ENCODE measurements around the gene PITX3. TPM values are rescaled to one million over a fixed set of nuclear protein-coding genes. Genes with fewer than 3 reads are reported as not detected.

The PITX3 gene
- total RNA-seq, 2 donors from 2014 or later: not detected

GRCh38 chr10:102188298-102188940, 52.9 kb downstream of the PITX3 start:
- Mint-ChIP-seq H3K27ac (no peak overlapping the region), H3K4me1 (no peaks in the 10 kb centered on the region), H3K4me3 (no peak overlapping the region), H3K36me3 (ENCODE audit: low read depth) (peaks cover 3% of the 10 kb centered on the region), H3K27me3 (ENCODE audit: insufficient read depth) (peaks cover 23% of the 10 kb centered on the region), H3K9me3 (peaks cover 73% of the 10 kb centered on the region)
- no peak overlapping the region for H3K4me3 ChIP-seq (ENCODE audit: low read length)
- no peaks in the 10 kb centered on the region for H3K4me1 ChIP-seq (ENCODE audit: control insufficient read depth, insufficient read depth, low read length)
- no peaks in the 10 kb centered on the region for H3K27me3 ChIP-seq (ENCODE audit: control insufficient read depth, insufficient read depth, low read length, poor library complexity, severe bottlenecking)
- no peak overlapping the region for H3K27ac ChIP-seq (ENCODE audit: low read depth, low read length)
- peaks cover 34% of the 10 kb centered on the region for H3K9me3 ChIP-seq (ENCODE audit: control insufficient read depth, low read length)
- no peak for DNase-seq
- H3K9ac ChIP-seq (ENCODE audit: extremely low read depth, low read length, poor library complexity, severe bottlenecking): no peak overlapping the region
- TF ChIP-seq CTCF (conservative IDR thresholded peaks at IDR 0.05): no peak
- no peaks in the 10 kb centered on the region for H3K36me3 ChIP-seq (ENCODE audit: control insufficient read depth, insufficient read depth, low read length)
- 67 to 69% methylated on average over 3 of the region's 3 CpGs for WGBS, 2 experiments (ENCODE audit: insufficient coverage in 1 of 2, insufficient read length in 1 of 2)

GRCh38 chr10:102185811-102186527, 55.3 kb downstream of the PITX3 start:
- Histone ChIP-seq H3K27me3 (ENCODE audit: control insufficient read depth, insufficient read depth, low read length, poor library complexity, severe bottlenecking) (no peaks in the 10 kb centered on the region), H3K4me3 (ENCODE audit: low read length) (no peak overlapping the region), H3K9me3 (ENCODE audit: control insufficient read depth, low read length) (peaks cover 19% of the 10 kb centered on the region), H3K36me3 (ENCODE audit: control insufficient read depth, insufficient read depth, low read length) (no peaks in the 10 kb centered on the region), H3K4me1 (ENCODE audit: control insufficient read depth, insufficient read depth, low read length) (no peaks in the 10 kb centered on the region), H3K9ac (ENCODE audit: extremely low read depth, low read length, poor library complexity, severe bottlenecking) (no peak overlapping the region), H3K27ac (ENCODE audit: low read depth, low read length) (no peak overlapping the region)
- H3K4me1 Mint-ChIP-seq: no peaks in the 10 kb centered on the region
- DNase-seq: no peak
- H3K27ac Mint-ChIP-seq: no peak overlapping the region
- no peaks in the 10 kb centered on the region for H3K36me3 Mint-ChIP-seq (ENCODE audit: low read depth)
- H3K9me3 Mint-ChIP-seq: peaks cover 55% of the 10 kb centered on the region
- H3K27me3 Mint-ChIP-seq (ENCODE audit: insufficient read depth): peaks cover 12% of the 10 kb centered on the region
- 87 to 89% methylated on average over 13 to 15 of the region's 15 CpGs for WGBS, 2 experiments (ENCODE audit: insufficient coverage in 1 of 2, insufficient read length in 1 of 2)
- H3K4me3 Mint-ChIP-seq: no peak overlapping the region
- TF ChIP-seq CTCF (conservative IDR thresholded peaks at IDR 0.05): no peak

- Histone ChIP-seq H3K36me3 (ENCODE audit: control insufficient read depth, insufficient read depth, low read length) (no peaks in the 10 kb centered on the region), H3K27ac (ENCODE audit: low read depth, low read length) (no peak overlapping the region), H3K9ac (ENCODE audit: extremely low read depth, low read length, poor library complexity, severe bottlenecking) (no peak overlapping the region), H3K4me1 (ENCODE audit: control insufficient read depth, insufficient read depth, low read length) (no peaks in the 10 kb centered on the region), H3K4me3 (ENCODE audit: low read length) (no peak overlapping the region), H3K9me3 (ENCODE audit: control insufficient read depth, low read length) (peaks cover 19% of the 10 kb centered on the region), H3K27me3 (ENCODE audit: control insufficient read depth, insufficient read depth, low read length, poor library complexity, severe bottlenecking) (no peaks in the 10 kb centered on the region)
- 69 to 71% methylated on average over 2 of the region's 2 CpGs for WGBS, 2 experiments (ENCODE audit: insufficient coverage in 1 of 2, insufficient read length in 1 of 2)
- DNase-seq: no peak
- Mint-ChIP-seq H3K4me3 (no peak overlapping the region), H3K27me3 (ENCODE audit: insufficient read depth) (peaks cover 12% of the 10 kb centered on the region), H3K4me1 (no peaks in the 10 kb centered on the region), H3K36me3 (ENCODE audit: low read depth) (no peaks in the 10 kb centered on the region), H3K27ac (no peak overlapping the region), H3K9me3 (peaks cover 49% of the 10 kb centered on the region)
- no peak for TF ChIP-seq CTCF (conservative IDR thresholded peaks at IDR 0.05)
Measured at GRCh38 chr10:102185272-102185671, 56.0 kb downstream of the PITX3 start.
